HepG2 (cell line): ENCODE results near the gene JSRP1. TPM values are rescaled to one million over a fixed set of nuclear protein-coding genes. Genes with fewer than 3 reads are reported as not detected.

ENCODE experiments used
- ARID2 ChIP-seq: sonication (generic); formaldehyde crosslinking; IDR thresholded peaks from 2 replicates; pipeline ENCODE4 v1.8.1; 2022; ENCODE audit warnings: mild to moderate bottlenecking, missing genetic modification reagents, borderline replicate concordance
- ASH2L ChIP-seq: fragments of 300-600, 200-600 bp; sonication (generic); IDR thresholded peaks from 2 replicates; pipeline ENCODE4 v1.7.0; 2017; ENCODE audit warnings: low read depth, mild to moderate bottlenecking, moderate library complexity, mixed read lengths, low read length; ENCODE audit not compliant: insufficient read length
- BCLAF1 ChIP-seq: fragments of 450-650 bp; IDR thresholded peaks from 2 replicates; pipeline ENCODE4 v1.6.1; 2017; ENCODE audit warnings: mild to moderate bottlenecking
- DNMT1 ChIP-seq: sonication (generic); formaldehyde crosslinking; IDR thresholded peaks from 2 replicates; pipeline ENCODE4 v1.5.1; 2020; ENCODE audit warnings: mild to moderate bottlenecking, missing genetic modification reagents
- IRF2 ChIP-seq: IDR thresholded peaks from 2 replicates; pipeline ENCODE4 v1.6.1; 2018; ENCODE audit warnings: missing genetic modification reagents, missing compliant biosample characterization
- MED1 ChIP-seq: sonication (generic); formaldehyde crosslinking; IDR thresholded peaks from 2 replicates; pipeline ENCODE4 v1.4.0; 2020; ENCODE audit warnings: missing genetic modification reagents
- PAX8 ChIP-seq: sonication (generic); formaldehyde crosslinking; IDR thresholded peaks from 2 replicates; pipeline ENCODE4 v1.8.0; 2022; ENCODE audit warnings: mild to moderate bottlenecking, missing genetic modification reagents, borderline replicate concordance
- PLSCR1 ChIP-seq: sonication (generic); formaldehyde crosslinking; IDR thresholded peaks from 2 replicates; pipeline ENCODE4 v1.5.0; 2020; ENCODE audit warnings: missing genetic modification reagents, mild to moderate bottlenecking, borderline replicate concordance
- SIX4 ChIP-seq: sonication (generic); formaldehyde crosslinking; IDR thresholded peaks from 2 replicates; pipeline ENCODE4 v1.4.0; 2020; ENCODE audit warnings: missing genetic modification reagents
- SP4 ChIP-seq: sonication (generic); formaldehyde crosslinking; IDR thresholded peaks from 2 replicates; pipeline ENCODE4 v1.8.1; 2023; ENCODE audit warnings: mild to moderate bottlenecking, missing genetic modification reagents
- SPEN ChIP-seq: sonication (generic); formaldehyde crosslinking; IDR thresholded peaks from 2 replicates; pipeline ENCODE4 v1.5.1; 2020; ENCODE audit warnings: low read depth, mild to moderate bottlenecking, missing genetic modification reagents
- TCF7L2 ChIP-seq: IDR thresholded peaks from 2 replicates; pipeline ENCODE4 v1.6.1; 2011; ENCODE audit warnings: mild to moderate bottlenecking, low read depth, low read length, moderate library complexity
- THAP11 ChIP-seq: IDR thresholded peaks from 2 replicates; pipeline ENCODE4 v1.6.1; 2016; ENCODE audit warnings: missing biosample characterization, missing genetic modification reagents
- TMF1 ChIP-seq: sonication (generic); formaldehyde crosslinking; IDR thresholded peaks from 2 replicates; pipeline ENCODE4 v1.8.1; 2022; ENCODE audit warnings: low read depth, missing genetic modification reagents
- ZBTB7B ChIP-seq: sonication (generic); formaldehyde crosslinking; IDR thresholded peaks from 2 replicates; pipeline ENCODE4 v1.4.0; 2020; ENCODE audit warnings: missing genetic modification reagents
- ZNF343 ChIP-seq: sonication (generic); formaldehyde crosslinking; IDR thresholded peaks from 2 replicates; pipeline ENCODE4 v1.4.0; 2020; ENCODE audit warnings: mild to moderate bottlenecking, missing genetic modification reagents
- ZNF382 ChIP-seq: sonication (generic); formaldehyde crosslinking; IDR thresholded peaks from 2 replicates; pipeline ENCODE4 v1.5.0; 2020; ENCODE audit warnings: missing genetic modification reagents, mild to moderate bottlenecking, borderline replicate concordance
- ZNF441 ChIP-seq: sonication (generic); formaldehyde crosslinking; IDR thresholded peaks from 2 replicates; pipeline ENCODE4 v1.7.0; 2021; ENCODE audit warnings: missing genetic modification reagents, borderline replicate concordance
- ZNF510 ChIP-seq: sonication (generic); formaldehyde crosslinking; IDR thresholded peaks from 2 replicates; pipeline ENCODE4 v1.4.0; 2020; ENCODE audit warnings: low read depth, mild to moderate bottlenecking, missing genetic modification reagents
- ZNF629 ChIP-seq: sonication (generic); formaldehyde crosslinking; conservative IDR thresholded peaks from 2 replicates; pipeline ENCODE4 v1.5.0; 2020; ENCODE audit warnings: missing genetic modification reagents
- ZNF639 ChIP-seq: conservative IDR thresholded peaks from 2 replicates; pipeline ENCODE4 v1.6.1; 2018; ENCODE audit warnings: missing genetic modification reagents
- polyA plus RNA-seq, 8 experiments: library from polyadenylated mRNA; depleted of rRNA in 3 of 8; stranded (reverse) in 7 of 8; unstranded in 1 of 8; fragments of >200 nt; fragmentation: Illumina TruSeq in 4 of 8; extraction: Trizol in 4 of 8; gene quantifications; 2 replicates each; pipeline versions ENCODE4 v1.2.1 to v1.2.3, GENCODE V29; 2011 to 2016; ENCODE audit warnings: low read depth in 4 of 8, missing spikeins in 1 of 8, mixed read lengths in 1 of 8; ENCODE audit not compliant: insufficient read depth in 1 of 8
- total RNA-seq, 5 experiments: library from RNA; depleted of rRNA; stranded (reverse); fragments of >200 nt; fragmentation: Illumina TruSeq; extraction: Trizol; gene quantifications; 2 replicates each; pipeline ENCODE4 v1.2.3, GENCODE V29; 2016; ENCODE audit warnings: low read depth in 1 of 5
- TF ChIP-seq, protein P1 (sequence below): sonication (generic); formaldehyde crosslinking; IDR thresholded peaks from 2 replicates; pipeline ENCODE4 v1.8.0; 2022; ENCODE audit warnings: mild to moderate bottlenecking, missing genetic modification reagents; ENCODE audit not compliant: insufficient replicate concordance
- TF ChIP-seq, protein P2 (sequence below): IDR thresholded peaks from 2 replicates; pipeline ENCODE4 v1.6.1; 2016; ENCODE audit warnings: mild to moderate bottlenecking

The JSRP1 gene
- total and polyA plus RNA-seq, 2 of the 13 experiments (the other 11 are each of a cell fraction or from before 2014, with no cell fraction given): 0.16 to 0.38 TPM

GRCh38 chr19:2282062-2282861 lies 26.0 kb upstream of the JSRP1 start, which contains the start of gene PEAK3 (continued):
- TF ChIP-seq TMF1 (CRISPR knock-in tag) (no peak), PLSCR1 (CRISPR knock-in tag) (no peak), IRF2 (CRISPR knock-in tag) (no peak), ZNF343 (no peak), ZNF639 (CRISPR knock-in tag) (no peak), ASH2L (no peak), SP4 (CRISPR knock-in tag) (no peak), ZNF382 (no peak), TCF7L2 (no peak), ZNF510 (no peak), MED1 (no peak; the same call in 1 of the 2 replicates), SPEN (CRISPR knock-in tag) (no peak), PAX8 (CRISPR knock-in tag) (no peak), ZNF629 (CRISPR knock-in tag) (no peak), SIX4 (CRISPR knock-in tag) (no peak), ARID2 (CRISPR knock-in tag) (no peak), ZNF441 (CRISPR knock-in tag) (no peak), DNMT1 (CRISPR knock-in tag) (no peak), THAP11 (CRISPR knock-in tag) (no peak), ZBTB7B (0 out of 2 replicates have a peak, but pooled peaks have one; percentile 30), BCLAF1 (no peak)
- TF ChIP-seq, protein P1, sequence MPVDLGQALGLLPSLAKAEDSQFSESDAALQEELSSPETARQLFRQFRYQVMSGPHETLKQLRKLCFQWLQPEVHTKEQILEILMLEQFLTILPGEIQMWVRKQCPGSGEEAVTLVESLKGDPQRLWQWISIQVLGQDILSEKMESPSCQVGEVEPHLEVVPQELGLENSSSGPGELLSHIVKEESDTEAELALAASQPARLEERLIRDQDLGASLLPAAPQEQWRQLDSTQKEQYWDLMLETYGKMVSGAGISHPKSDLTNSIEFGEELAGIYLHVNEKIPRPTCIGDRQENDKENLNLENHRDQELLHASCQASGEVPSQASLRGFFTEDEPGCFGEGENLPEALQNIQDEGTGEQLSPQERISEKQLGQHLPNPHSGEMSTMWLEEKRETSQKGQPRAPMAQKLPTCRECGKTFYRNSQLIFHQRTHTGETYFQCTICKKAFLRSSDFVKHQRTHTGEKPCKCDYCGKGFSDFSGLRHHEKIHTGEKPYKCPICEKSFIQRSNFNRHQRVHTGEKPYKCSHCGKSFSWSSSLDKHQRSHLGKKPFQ (CRISPR knock-in tag): peak; percentile 55
- TF ChIP-seq, protein P2, sequence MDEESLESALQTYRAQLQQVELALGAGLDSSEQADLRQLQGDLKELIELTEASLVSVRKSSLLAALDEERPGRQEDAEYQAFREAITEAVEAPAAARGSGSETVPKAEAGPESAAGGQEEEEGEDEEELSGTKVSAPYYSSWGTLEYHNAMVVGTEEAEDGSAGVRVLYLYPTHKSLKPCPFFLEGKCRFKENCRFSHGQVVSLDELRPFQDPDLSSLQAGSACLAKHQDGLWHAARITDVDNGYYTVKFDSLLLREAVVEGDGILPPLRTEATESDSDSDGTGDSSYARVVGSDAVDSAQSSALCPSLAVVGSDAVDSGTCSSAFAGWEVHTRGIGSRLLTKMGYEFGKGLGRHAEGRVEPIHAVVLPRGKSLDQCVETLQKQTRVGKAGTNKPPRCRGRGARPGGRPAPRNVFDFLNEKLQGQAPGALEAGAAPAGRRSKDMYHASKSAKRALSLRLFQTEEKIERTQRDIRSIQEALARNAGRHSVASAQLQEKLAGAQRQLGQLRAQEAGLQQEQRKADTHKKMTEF (CRISPR knock-in tag): no peak
